Daoy (cell line): ENCODE measurements around the gene KLK4. TPM values are rescaled to one million over a fixed set of nuclear protein-coding genes. Genes with fewer than 3 reads are reported as not detected.
"Not testable (repeated sequence)": the region's sequence is repeated elsewhere in the genome, so short reads cannot be mapped to it uniquely, and the experiment has no call there.

Experiments used
- DNase-seq: peaks from one replicate; pipeline ENCODE4 v3.0.0-alpha.2; 2015; ENCODE audit warnings: low read depth
- total RNA-seq: library from RNA; depleted of rRNA; stranded (reverse); fragments of >200 nt; shearing (Covaris generic); gene quantifications from 2 replicates; pipeline ENCODE4 v1.2.3, GENCODE V29; 2014

The KLK4 gene
- total RNA-seq, 1 experiment from 2014 or later = not detected

DNA sequence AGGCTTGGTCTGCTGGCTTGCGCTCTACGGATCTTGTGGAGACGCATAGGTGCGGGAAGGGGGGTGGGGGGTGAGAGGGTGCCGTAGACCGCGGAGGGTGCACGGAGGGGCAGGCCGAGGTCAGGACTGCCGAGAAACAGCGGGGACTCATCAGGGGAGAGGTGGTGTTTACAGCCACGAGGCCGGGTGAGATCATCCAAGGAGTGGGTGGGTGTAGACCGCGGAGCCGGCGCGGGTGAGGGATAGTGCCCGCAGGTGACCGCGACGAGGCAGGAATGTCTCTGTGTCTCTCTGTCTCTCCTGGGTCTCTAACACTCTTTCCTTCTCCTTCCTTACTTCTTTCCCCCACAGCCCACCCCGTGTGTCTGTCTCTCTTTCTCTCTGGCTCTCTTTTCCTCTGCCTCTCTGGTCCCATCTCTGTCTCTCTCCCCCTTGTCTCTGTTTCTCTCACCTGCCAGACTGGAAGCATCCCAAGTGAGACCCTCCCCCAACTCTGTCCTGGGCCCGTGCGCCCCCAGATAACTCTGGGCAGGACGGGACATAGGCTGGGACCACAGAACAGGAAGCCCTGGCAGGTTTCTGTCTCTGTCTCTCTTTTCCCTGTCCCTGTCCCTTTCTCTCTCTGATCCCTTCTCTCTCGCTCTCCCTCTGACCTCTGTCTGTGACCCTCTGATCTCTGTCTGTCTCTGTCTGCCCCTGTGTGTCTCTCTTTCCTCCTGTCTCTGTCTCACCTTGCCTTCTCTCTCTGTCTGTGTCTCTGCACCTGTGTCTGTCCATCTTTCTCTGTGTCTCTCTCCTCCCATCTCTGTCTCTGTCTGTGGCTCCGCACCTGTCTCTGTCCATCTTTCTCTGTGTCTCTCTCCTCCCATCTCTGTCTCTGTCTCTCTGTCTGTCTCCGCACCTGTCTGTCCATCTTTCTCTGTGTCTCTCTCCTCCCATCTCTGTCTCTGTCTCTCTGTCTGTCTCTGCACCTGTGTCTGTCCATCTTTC, 1.8 kb upstream of the KLK4 start:
- DNase-seq = peak; percentile 51

- no peak for DNase-seq
Observed at GRCh38 chr19:50912102-50912599, 956 bp upstream of the KLK4 start.

DNA sequence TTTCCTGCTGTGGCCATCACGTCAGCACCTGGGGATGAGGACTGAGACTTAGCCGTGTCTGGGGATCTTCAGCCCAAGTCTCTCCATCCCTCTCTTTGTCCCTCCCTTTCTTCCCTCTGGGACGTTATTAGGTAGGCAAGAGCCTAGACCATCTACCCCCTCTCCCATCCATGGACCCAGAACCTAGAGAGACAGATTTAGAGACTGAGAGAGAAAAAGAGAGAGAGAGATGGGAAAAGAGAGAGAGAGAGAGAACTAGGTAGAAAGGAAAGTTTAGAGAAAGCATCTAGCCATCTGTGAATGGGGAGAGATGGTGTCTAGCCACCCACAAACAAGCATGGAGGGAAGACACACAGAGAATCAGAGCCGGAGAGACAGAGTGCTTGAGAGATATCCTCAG, 473 bp downstream of the KLK4 start:
- no peak for DNase-seq

DNA sequence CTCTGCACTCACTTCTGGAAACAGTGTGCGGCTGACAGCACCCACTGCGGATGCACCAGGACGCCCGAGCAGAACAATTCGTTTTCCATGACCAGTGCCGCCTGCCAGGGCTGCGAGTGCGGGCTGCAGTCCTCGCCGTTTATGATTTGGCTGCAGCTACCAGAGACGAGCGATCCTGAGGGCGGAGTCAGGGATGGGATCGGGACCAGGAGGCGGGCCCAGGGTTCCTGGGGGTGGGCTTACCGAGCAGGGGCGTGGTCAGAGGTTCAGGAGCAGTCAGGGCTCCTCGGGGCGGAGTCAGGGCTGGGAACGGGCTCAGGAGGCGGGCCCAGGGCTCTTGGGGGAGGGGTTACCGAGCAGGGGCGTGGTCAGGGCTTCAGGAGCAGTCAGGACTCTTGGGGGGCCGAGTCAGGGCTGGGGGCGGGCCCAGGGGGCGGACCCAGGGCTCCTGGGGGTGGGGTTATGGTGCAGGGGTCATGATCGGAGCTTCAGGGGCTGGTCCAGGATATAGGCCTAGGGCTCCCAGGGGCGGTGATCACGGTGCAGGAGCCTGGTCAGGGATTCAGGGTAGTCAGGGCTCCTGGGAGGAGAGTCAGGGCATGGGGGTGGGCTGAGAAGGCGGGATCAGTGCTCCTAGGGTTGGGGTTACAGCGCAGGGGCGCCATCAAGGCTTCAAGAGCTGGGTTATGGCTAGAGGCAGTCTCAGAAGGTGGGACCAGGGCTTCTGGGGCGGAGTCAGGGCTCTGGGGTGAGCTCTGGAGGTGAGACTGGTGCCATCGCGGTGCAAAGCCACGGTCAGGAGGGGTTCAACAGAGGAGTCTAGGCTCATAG, 1.7 kb downstream of the KLK4 start:
- DNase-seq = peak; percentile 94

DNA sequence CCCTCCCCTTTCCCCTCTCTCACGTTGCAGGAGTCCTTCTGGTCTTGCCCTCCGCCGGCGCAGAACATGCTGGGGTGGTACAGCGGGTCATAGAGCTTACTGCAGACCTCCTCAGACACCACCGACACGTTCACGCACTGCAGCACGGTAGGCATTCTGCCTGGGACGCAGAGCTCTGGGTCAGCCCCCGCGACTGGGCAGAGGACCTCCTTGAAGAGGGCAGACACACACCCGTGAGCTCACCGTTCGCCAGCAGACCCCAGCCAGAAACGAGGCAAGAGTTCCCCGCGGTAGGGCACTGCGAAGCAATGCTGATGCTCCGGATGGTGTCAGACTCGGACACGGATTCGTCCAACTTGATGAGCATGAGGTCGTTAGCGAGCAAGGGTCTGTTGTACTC, 2.9 kb downstream of the KLK4 start:
- DNase-seq = no peak

DNA sequence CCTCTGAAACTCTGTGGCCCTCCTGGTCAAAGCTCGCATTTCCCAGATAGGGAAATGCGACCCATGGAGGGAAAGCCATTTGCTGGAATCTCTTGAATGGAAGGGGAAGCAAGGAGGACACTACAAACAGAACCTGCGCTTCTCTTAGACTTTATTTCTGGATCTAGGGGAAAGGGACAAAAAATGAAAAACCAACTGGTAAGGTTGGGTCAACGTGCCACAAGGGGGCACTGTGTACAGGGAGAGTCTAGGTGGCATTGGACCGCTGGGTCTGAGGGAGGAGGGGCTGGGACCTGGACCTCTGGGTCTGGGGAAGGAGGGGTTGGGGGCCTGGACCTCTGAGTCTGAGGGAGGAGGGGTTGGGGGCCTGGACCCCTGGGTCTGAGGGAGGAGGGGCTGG, 5.0 kb downstream of the KLK4 start:
- DNase-seq = peak; percentile 58

DNA sequence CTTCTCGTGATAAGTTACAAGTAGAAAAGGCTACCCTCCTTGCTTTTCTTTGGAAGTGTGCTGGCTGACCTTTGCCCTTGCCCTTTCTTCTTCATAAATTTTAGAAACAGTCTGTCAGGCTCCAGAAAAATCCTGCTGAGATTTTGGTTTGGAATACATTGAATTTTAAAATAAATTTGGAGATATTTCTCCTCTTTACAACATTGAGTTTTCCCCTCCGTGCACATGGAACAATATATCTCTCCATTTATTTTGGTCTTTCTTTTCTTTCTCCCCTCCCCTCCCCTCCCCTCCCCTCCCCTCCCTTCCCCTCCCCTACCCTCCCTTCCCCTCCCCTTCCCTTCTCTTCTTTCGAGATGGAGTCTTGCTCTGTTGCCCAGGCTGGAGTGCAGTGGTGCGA, 8.6 kb downstream of the KLK4 start:
- no peak for DNase-seq

DNA sequence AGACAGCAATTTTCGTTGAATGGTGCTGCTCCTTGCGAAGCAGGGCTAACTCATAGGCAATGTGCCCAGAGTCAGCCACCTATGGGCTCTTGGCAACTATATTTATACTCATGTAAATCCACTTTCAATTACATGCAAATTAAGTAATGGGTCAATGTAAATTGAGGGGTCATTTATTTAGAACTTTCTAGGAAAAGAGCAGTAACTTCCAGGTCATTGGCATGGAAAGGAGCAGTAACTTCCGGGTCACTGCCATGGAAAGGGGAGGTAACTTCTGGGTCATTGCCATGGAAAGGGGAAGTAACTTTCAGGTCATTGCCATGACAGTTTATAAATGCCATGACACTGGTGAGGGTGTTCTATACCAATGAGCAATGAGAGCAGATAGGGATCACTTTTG, 11.6 kb downstream of the KLK4 start:
- DNase-seq = no peak

DNA sequence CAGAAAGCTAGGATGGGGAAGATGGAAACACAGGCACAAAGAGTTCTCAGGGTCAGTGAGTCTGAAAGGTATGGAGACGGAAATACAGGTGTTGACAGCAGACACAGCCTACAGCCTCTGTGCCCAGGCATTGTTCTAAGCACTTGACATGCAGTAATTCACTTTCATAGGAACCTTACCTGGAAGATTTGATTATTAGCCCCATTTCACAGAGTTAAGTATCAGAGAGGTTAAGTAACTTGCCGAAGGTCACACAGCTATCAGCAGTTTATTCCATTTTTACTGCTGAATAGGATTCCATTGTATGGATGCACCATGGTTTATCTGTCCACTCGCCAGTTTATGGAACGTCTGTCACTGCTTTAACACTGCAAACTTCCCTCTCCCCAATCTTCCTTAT, 13.2 kb downstream of the KLK4 start:
- DNase-seq = no peak

- no peak for DNase-seq
Observed at GRCh38 chr19:50897612-50898011, 13.6 kb downstream of the KLK4 start.

GRCh38 chr19:50897191-50897607, 14.0 kb downstream of the KLK4 start:
- DNase-seq = no peak

DNA sequence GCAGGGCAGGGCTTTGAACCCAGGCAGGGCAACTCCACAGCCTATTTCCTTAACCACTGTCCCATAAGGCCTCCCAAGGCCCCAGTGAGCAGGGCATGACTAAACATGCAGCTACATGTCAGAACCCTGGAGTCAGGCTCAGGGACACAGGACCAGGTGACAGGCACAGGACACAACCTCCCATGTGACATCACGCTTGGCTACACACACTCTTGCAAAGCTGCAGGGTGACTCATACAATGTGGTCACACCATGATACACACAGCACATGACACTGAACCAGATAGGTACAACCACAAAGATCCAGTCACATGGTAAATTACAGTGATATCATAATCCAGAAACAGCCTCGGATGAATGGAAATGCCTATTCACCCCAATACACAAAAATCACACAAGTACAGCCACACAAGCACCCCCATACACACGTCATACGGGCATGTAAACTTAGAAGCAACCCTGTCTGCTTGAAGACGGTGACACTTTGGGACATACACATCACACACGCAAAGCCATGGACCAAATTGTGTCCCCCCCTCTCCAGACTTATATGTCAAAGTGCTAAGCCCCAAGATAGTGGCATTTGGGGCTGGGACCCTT, 14.5 kb downstream of the KLK4 start:
- peak; percentile 90 for DNase-seq

- DNase-seq = not testable (repeated sequence)
Observed at GRCh38 chr19:50896089-50896590, 15.1 kb downstream of the KLK4 start.

DNA sequence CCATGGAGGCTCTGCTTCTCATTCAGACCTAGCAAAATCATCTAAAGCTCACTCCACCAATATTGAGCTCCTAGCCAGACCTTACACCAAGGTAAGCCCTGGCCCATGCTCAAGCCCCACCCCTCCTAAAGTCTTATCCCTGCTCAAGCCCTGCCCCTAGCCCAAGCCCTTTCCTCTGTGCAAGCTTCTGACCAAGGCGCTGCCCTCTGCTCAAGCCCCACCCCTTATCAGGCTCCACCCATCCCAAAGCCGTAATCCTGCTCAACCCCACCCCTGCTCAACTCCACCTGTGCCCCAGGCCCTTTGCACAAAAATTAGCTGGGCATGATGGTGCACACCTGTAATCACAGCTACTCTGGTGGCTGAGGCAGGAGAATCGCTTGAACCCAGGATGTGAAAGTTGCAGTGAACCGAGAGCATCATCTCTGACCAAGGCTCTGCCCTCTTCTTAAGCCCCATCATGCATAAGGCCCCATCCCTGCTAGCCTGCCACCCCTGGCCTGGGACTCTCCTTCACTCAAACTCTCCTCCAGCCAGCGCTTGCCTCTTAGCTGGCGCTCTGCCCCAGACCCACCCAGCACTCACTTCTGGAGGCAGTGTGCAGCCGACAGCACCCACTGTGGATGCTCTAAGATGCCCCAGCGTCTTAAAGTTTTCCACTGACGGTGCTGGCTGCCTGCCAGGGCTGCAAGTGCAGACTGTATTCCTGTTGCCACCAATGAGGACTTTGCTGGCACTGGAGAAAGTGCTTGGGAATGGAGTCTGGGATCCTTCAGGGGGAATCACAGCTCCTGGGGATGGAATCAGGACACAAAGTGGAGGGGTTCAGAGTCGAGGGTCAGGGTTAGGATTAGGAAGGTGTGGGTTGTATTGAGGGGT, 16.5 kb downstream of the KLK4 start:
- DNase-seq = no peak

- no peak for DNase-seq
Observed at GRCh38 chr19:50893047-50893736, 18.0 kb downstream of the KLK4 start.

DNA sequence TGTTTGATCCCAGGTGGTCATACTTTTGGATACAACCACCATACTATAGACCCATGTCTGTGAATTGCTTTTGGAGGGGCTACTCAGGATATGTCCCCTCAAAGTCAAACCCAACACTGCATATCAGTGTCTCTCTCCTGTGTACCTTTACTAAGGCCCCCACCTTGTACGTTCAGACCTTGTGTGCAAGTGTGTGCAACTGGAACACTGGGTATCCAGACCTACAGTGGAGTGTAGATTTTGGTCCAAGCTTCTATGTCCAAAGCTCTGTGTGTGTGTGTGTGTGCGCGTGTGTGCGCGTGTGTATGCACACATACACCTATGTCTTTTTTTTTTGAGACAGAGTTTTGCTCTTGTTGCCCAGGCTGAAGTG, 20.0 kb downstream of the KLK4 start:
- DNase-seq = no peak

DNA sequence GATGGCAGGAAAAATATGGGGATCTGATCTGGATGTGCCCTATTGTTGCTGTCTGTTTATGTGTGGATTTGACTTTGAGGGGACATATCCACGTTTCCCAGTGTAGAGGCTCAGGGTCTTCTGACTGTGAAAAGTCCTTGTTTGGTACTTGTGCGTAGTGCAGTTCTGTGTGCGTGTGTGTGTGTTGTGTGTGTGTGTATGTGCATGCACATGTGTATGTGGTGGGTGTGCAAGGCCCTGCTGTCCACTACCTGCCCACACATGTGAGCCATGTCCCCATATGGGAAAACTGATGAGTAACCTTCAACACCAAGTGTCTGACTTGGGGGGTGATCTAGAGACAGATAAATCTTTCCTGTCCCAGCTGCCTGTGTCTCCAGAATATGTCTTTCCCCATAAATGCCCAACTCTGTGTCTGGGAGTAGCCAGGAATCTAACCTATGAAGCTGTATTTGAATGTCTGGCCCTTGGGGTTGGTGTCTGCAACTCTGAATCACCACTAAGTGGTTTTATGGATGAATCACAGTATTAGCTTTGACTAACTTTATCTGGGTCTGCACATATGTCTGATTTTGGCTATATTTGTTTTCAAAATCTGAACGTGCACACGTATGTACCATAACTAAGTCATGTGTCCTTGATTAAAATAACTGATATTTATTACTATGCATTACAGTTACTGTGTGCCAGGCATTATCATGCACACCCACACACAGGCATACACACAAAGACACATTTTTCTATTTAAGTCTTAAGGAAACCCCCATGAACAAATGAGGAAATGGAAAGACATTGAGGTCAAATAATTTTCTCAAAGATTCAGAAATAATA, 20.6 kb downstream of the KLK4 start:
- DNase-seq = peak; percentile 82

GRCh38 chr19:50889638-50890037, 21.6 kb downstream of the KLK4 start:
- no peak for DNase-seq

DNA sequence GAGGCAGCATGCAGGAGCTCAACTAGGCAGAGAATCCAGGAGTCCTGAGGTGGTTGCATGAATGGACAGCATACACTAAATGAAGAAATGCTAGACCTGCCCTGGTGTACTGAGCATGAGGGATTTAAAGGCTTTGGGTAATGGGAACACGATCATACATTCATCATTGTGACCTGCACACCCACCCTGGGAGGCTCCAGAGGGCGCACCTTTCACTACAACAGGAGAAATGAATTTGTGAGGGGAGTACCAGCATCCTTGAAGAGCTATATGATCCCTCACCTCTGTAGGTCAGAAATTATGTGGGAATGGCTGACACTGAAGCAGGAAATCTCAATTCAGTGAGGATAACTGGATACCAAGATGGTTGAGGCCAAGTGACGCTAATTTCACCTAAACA, 29.0 kb downstream of the KLK4 start:
- DNase-seq = no peak
